ENCODE results near the gene DRAXIN.

DRAXIN gene

DNA sequence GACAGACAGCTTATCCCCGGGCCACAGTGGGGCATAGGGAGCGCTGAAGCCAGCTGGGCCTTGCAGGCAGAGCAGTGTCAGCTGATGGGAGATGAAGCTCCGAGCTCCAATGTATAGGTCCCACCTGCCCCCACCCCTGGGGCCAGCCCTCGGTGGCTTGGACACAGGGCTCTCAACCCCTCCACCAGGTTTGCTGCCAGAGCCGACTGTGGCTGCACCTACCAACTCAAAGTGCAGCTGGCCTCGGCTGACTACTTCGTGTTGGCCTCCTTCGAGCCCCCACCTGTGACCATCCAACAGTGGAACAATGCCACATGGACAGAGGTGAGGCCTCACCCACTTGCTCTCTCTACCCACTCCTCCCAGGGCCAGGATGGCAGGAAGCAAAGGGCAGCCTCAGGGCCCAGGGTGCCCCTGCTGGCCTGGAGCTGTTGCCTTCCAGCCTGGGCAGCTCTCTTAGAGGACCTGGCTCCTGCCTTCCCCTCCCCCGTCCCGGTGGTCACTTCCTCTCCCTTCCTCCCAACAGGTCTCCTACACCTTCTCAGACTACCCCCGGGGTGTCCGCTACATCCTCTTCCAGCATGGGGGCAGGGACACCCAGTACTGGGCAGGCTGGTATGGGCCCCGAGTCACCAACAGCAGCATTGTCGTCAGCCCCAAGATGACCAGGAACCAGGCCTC, 18.3 kb upstream of the DRAXIN start:
- TF ChIP-seq, protein P1, sequence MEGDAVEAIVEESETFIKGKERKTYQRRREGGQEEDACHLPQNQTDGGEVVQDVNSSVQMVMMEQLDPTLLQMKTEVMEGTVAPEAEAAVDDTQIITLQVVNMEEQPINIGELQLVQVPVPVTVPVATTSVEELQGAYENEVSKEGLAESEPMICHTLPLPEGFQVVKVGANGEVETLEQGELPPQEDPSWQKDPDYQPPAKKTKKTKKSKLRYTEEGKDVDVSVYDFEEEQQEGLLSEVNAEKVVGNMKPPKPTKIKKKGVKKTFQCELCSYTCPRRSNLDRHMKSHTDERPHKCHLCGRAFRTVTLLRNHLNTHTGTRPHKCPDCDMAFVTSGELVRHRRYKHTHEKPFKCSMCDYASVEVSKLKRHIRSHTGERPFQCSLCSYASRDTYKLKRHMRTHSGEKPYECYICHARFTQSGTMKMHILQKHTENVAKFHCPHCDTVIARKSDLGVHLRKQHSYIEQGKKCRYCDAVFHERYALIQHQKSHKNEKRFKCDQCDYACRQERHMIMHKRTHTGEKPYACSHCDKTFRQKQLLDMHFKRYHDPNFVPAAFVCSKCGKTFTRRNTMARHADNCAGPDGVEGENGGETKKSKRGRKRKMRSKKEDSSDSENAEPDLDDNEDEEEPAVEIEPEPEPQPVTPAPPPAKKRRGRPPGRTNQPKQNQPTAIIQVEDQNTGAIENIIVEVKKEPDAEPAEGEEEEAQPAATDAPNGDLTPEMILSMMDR (conservative IDR thresholded peaks at IDR 0.05; ENCODE audit: low read depth, low read length) = no peak
- Histone ChIP-seq H3K27me3 (ENCODE audit: insufficient read depth, low read depth) (no peaks in the 10 kb centered on the region), H3K36me3 (ENCODE audit: insufficient read depth) (no peaks in the 10 kb centered on the region), H3K4me1 (ENCODE audit: low read depth, poor library complexity, severe bottlenecking) (no peaks in the 10 kb centered on the region), H3K79me2 (ENCODE audit: insufficient read depth, low read depth) (no peaks in the 10 kb centered on the region), H3K9ac (no peak overlapping the region), H3K4me3 (IDR thresholded peaks at IDR 0.05; ENCODE audit: insufficient read depth, low read depth, low read length) (no peak overlapping the region), H4K20me1 (ENCODE audit: insufficient read depth) (no peaks in the 10 kb centered on the region), H2AFZ (ENCODE audit: low read depth) (no peak overlapping the region), H3K27ac (no peak overlapping the region), H3K4me2 (no peak overlapping the region)

DNA sequence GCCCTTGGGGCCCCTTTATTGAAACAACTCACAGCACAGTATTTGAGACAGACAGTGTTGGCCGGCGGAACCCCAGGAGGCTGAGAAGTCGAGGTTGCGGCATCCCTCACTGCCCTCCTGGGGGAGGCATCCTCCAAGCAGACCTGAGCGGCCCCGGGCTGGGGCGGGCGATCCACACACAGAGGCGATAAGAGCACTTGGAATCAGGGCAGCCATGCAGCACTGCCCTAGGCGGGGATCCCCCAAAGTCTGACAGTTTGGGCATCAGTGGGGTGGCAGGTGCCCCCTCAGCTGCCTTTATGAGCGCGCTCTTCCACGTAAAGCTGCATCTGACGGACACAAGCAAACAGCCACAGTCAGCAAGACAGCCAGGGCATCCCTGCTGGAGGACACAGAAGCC, 17.0 kb upstream of the DRAXIN start:
- H3K79me2 ChIP-seq (ENCODE audit: insufficient read depth, low read depth) = no peaks in the 10 kb centered on the region
- no peak overlapping the region for H3K4me2 ChIP-seq
- no peaks in the 10 kb centered on the region for H3K4me1 ChIP-seq (ENCODE audit: low read depth, poor library complexity, severe bottlenecking)
- no peak overlapping the region for H3K4me3 ChIP-seq (IDR thresholded peaks at IDR 0.05; ENCODE audit: insufficient read depth, low read depth, low read length)
- no peaks in the 10 kb centered on the region for H3K27me3 ChIP-seq (ENCODE audit: insufficient read depth, low read depth)
- no peaks in the 10 kb centered on the region for H4K20me1 ChIP-seq (ENCODE audit: insufficient read depth)
- no peak overlapping the region for H3K9ac ChIP-seq
- H3K27ac ChIP-seq = no peak overlapping the region
- H2AFZ ChIP-seq (ENCODE audit: low read depth) = no peak overlapping the region
- TF ChIP-seq, protein P1 (conservative IDR thresholded peaks at IDR 0.05; ENCODE audit: low read depth, low read length) = no peak
- H3K36me3 ChIP-seq (ENCODE audit: insufficient read depth) = no peaks in the 10 kb centered on the region

DNA sequence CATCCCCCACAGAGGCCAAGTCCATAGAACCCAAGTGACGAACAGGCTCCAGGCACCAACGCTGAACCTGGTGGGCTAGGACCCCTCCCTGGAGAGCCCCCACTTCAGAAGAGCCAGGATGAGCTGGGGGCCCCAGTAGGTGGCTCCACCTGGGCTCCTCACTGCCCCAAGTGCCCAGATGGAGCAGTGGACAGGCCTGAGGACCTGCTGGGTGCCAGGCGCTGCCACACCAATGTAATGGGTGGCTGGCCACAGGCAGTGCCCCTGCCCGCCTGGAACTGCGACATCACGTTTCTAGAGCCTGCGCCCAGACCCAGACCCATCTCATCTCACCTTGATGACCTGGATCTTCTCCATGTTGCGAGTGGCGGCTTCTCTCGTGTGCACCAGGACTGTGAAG, 16.2 kb upstream of the DRAXIN start:
- TF ChIP-seq, protein P1 (conservative IDR thresholded peaks at IDR 0.05; ENCODE audit: low read depth, low read length) = no peak
- Histone ChIP-seq H3K27ac (no peak overlapping the region), H3K4me1 (ENCODE audit: low read depth, poor library complexity, severe bottlenecking) (no peaks in the 10 kb centered on the region), H3K4me2 (no peak overlapping the region), H3K9ac (no peak overlapping the region), H3K36me3 (ENCODE audit: insufficient read depth) (no peaks in the 10 kb centered on the region), H3K27me3 (ENCODE audit: insufficient read depth, low read depth) (no peaks in the 10 kb centered on the region), H2AFZ (ENCODE audit: low read depth) (no peak overlapping the region), H3K79me2 (ENCODE audit: insufficient read depth, low read depth) (no peaks in the 10 kb centered on the region), H4K20me1 (ENCODE audit: insufficient read depth) (no peaks in the 10 kb centered on the region), H3K4me3 (IDR thresholded peaks at IDR 0.05; ENCODE audit: insufficient read depth, low read depth, low read length) (no peak overlapping the region)

DNA sequence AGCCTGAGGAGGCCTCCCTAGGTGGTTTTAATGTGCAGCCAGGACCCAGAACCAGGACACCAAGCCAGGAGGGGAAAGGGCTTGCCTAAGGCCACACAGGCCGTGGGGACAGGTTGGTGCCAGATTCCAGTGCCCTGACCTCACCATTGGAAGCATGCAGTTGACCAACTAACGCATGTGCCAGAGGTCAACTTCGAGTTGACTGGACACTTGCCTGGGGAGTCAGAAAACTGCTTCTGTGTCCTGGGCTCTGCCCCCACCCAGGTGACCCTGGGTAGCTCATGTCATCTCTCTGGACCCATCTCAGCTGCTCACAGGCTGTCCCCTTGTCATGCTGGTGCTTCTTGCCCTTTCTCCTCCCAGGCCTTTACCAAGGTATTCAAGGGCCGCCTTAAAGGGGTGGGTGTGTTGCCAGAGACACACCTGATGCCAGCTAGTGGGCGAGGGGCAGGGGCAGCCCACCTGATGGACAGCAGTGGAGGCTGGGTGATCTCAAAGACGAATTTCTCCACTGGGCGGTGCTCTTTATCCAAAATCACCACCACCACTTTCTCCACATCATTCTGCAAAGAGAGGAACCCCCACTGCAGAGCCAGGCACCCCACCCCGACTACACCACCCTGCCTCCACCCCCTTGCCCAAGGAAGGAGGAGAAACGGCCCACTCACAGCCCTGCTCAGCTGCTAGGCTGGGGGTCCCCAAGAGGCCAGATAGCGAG, 15.0 kb upstream of the DRAXIN start:
- Histone ChIP-seq H3K4me1 (ENCODE audit: low read depth, poor library complexity, severe bottlenecking) (no peaks in the 10 kb centered on the region), H3K36me3 (ENCODE audit: insufficient read depth) (no peaks in the 10 kb centered on the region), H4K20me1 (ENCODE audit: insufficient read depth) (no peaks in the 10 kb centered on the region), H3K9ac (no peak overlapping the region), H3K27ac (no peak overlapping the region), H3K27me3 (ENCODE audit: insufficient read depth, low read depth) (no peaks in the 10 kb centered on the region; the same call in 1 of the 2 replicates), H2AFZ (ENCODE audit: low read depth) (no peak overlapping the region), H3K4me3 (IDR thresholded peaks at IDR 0.05; ENCODE audit: insufficient read depth, low read depth, low read length) (no peak overlapping the region), H3K79me2 (ENCODE audit: insufficient read depth, low read depth) (no peaks in the 10 kb centered on the region), H3K4me2 (no peak overlapping the region)
- TF ChIP-seq, protein P1 (conservative IDR thresholded peaks at IDR 0.05; ENCODE audit: low read depth, low read length) = no peak

Data from KMS-11 (cell line).